BLaER1 treated with 17β-estradiol and CSF1 and Interleukin-3, amounts not matched to agents 10 nM and 100 nM (cell line): ENCODE measurements around the gene TRRAP.

Experiments used
- H3K27ac ChIP-seq, 11 experiments: shearing (Covaris generic); formaldehyde crosslinking; 2 replicates each; pipeline ENCODE4 v1.8.1; 2022
- H3K27me3 ChIP-seq, 11 experiments: shearing (Covaris generic); formaldehyde crosslinking; 2 replicates each; pipeline ENCODE4 v1.8.1; 2022
- H3K36me3 ChIP-seq, 11 experiments: shearing (Covaris generic); formaldehyde crosslinking; 2 replicates each; pipeline ENCODE4 v1.8.1; 2022
- H3K4me1 ChIP-seq, 10 experiments: shearing (Covaris generic); formaldehyde crosslinking; 2 replicates each; pipeline ENCODE4 v1.8.1; 2022
- H3K4me2 ChIP-seq, 11 experiments: shearing (Covaris generic); formaldehyde crosslinking; 2 replicates each; pipeline ENCODE4 v1.8.1; 2022
- H3K4me3 ChIP-seq, 10 experiments: shearing (Covaris generic); formaldehyde crosslinking; 2 replicates each; pipeline ENCODE4 v1.8.1; 2022
- H3K9ac ChIP-seq, 11 experiments: shearing (Covaris generic); formaldehyde crosslinking; 2 replicates each; pipeline ENCODE4 v1.8.1; 2022
- H3K9me3 ChIP-seq, 11 experiments: shearing (Covaris generic); formaldehyde crosslinking; replicated peaks in 1 of 11; 2 replicates each; pipeline ENCODE4 v1.8.1; 2022
- H4K20me1 ChIP-seq, 11 experiments: shearing (Covaris generic); formaldehyde crosslinking; 2 replicates each; pipeline ENCODE4 v1.8.1; 2022
- Cebpa-rat ChIP-seq, 11 experiments: shearing (Covaris generic); IDR thresholded peaks; 2 replicates each; pipeline ENCODE4 v1.8.1; 2022

TRRAP gene

DNA sequence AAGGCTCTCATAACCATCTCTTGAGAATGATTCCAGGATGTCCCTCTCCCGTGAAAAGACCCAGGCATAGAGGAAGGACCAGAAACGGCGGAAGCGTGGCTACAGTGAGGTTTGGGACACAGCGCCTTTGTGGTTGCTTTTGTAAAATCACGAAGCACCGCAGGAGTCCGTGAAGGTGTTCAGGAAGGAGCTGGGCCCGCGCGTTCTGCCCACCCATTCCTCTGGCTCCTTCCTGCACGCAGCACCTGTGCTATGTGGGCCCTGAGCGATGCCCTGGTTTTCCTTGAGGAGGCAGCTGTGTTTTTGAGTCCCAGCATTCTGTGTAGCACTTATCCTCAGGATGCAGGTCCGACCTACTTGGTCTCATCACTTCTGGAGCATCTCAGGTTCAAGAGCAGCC, 112.8 kb downstream of the TRRAP start:
- H3K27me3 ChIP-seq, result no peaks in the 10 kb centered on the region
- no peak overlapping the region for H3K4me3 ChIP-seq
- peaks cover 0 to 41% (median 15%) of the 10 kb centered on the region in 10 experiments; a peak in 13 of 20 replicates for H3K4me1 ChIP-seq
- peaks cover 0 to 4% (median 1%) of the 10 kb centered on the region in 11 experiments; a peak in 15 of 22 replicates for H3K9me3 ChIP-seq
- H3K9ac ChIP-seq, result peak overlapping the region in 1 of 11 experiments; percentile 17; a peak in 1 of 22 replicates
- H3K4me2 ChIP-seq, result no peak overlapping the region
- no peak overlapping the region for H3K27ac ChIP-seq
- peaks cover 100% of the 10 kb centered on the region in 11 experiments for H3K36me3 ChIP-seq
- no peak for TF ChIP-seq Cebpa-rat (IDR thresholded peaks at IDR 0.05)
- H4K20me1 ChIP-seq, result peaks cover 0 to 69% (median 25%) of the 10 kb centered on the region in 11 experiments; a peak in 12 of 22 replicates

DNA sequence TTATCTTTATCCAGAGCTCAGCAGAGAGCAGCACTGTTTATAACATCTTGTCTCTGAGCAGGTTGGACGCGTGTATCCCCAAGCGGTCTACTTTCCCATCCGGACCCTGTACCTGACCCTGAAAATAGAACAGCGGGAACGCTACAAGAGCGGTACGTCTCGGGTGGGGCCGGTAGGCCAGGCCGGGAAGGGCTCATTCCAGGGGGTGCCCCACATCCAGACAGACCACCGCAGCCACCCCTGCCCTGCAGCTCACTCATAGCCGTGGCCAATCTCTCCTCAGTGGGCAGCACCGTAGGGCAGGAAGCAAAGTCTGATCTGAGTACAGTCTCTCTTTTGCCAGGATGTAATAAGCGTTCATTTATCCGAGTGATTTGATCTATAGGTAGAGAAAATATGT, 113.7 kb downstream of the TRRAP start:
- TF ChIP-seq Cebpa-rat (IDR thresholded peaks at IDR 0.05), result no peak
- H3K27me3 ChIP-seq, result no peaks in the 10 kb centered on the region

DNA sequence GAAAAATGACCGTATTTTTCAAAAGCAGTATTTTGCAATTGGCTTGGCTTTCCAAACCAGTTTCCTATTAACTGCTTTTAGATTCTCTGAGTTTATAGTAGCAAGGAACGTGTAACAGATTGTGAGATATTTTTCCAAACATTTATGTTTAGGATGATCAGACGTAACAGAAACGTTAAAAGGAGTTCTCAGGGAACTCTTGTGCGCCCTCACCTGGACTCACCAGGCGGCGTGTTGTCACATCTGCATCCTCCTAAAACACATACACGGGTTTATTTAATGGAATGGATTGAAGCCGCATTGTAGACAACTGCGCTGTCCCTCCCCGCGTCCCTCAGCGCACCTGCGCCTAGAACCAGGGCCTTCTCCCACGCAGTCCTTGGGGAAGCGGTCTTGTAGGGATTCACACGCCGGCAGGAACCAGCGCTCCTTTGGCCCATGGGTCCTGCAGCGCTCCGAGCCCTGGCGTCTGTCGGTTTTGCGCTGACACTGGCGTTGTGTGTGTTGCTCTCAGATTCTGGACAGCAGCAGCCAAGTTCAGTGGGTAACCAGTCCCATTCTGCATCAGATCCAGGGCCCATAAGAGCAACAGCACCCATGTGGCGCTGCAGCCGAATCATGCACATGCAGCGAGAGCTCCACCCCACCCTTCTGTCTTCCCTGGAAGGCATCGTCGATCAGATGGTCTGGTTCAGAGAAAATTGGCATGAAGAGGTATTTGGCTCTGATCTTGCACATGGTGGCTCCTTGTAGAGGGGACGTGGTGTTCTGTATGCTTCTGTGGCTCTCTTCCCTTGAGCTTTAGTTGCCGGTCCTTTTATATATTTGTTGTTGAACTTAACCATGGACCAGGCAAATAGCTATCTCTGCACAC, 114.9 kb downstream of the TRRAP start:
- Histone ChIP-seq H3K27ac (no peak overlapping the region), H3K36me3 (peaks cover 99 to 100% (median 100%) of the 10 kb centered on the region in 11 experiments)

More for the DNA sequence above, 113.7 kb downstream of the TRRAP start:
- Histone ChIP-seq H3K27ac (no peak overlapping the region), H3K4me2 (no peak overlapping the region; a peak in 1 of 22 replicates), H3K36me3 (peaks cover 99 to 100% (median 100%) of the 10 kb centered on the region in 11 experiments), H3K4me1 (peaks cover 0 to 43% (median 17%) of the 10 kb centered on the region in 10 experiments; a peak in 13 of 20 replicates), H3K4me3 (no peak overlapping the region), H3K9ac (no peak overlapping the region; a peak in 1 of 22 replicates), H4K20me1 (peaks cover 0 to 73% (median 25%) of the 10 kb centered on the region in 11 experiments; a peak in 12 of 22 replicates), H3K9me3 (no peaks in the 10 kb centered on the region)

DNA sequence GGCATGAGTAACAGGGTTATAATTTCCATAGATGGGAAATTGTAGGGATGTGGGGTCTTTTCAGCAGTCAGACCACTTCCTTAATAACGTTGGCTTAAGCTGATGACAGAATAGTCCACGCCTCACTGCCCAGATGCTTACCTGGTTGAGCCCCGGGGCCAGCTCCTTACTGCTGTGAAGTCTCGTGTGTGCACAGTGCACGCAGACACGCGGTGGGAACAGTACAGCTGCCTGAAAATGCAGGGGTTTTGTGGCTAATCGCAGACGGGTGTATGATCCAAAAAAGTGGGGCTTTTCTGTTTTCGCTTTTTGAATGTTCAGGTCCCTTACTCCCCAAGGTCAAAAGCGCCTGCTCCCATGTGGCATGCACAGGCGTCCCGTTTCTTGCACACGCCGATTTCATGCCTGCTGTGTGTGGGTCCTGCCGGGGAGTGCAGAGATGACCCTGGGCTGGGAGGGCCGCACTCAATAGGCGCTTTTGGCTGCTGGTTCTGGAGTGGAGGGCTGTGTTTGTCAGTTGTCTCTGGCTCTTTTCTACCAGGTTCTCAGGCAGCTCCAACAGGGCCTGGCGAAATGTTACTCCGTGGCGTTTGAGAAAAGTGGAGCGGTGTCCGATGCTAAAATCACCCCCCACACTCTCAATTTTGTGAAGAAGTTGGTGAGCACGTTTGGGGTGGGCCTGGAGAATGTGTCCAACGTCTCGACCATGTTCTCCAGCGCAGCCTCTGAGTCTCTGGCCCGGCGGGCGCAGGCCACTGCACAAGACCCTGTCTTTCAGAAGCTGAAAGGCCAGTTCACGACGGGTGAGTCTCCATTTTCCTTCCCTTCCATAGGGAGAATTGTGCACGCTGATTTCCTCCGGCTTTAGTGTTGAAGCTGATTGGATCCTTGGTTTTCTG, 116.0 kb downstream of the TRRAP start:
- TF ChIP-seq Cebpa-rat (IDR thresholded peaks at IDR 0.05), result no peak
- no peaks in the 10 kb centered on the region for H3K9me3 ChIP-seq
- H3K4me2 ChIP-seq, result no peak overlapping the region
- H3K4me1 ChIP-seq, result peaks cover 0 to 23% (median 6%) of the 10 kb centered on the region in 10 experiments; a peak in 9 of 20 replicates
- H3K4me3 ChIP-seq, result no peak overlapping the region
- H3K36me3 ChIP-seq, result peaks cover 99 to 100% (median 100%) of the 10 kb centered on the region in 11 experiments
- no peak overlapping the region for H3K9ac ChIP-seq
- H4K20me1 ChIP-seq, result peaks cover 0 to 64% (median 19%) of the 10 kb centered on the region in 11 experiments; a peak in 12 of 22 replicates
- H3K27ac ChIP-seq, result no peak overlapping the region
- H3K27me3 ChIP-seq, result no peaks in the 10 kb centered on the region

More for the DNA sequence above, 114.9 kb downstream of the TRRAP start:
- TF ChIP-seq Cebpa-rat (IDR thresholded peaks at IDR 0.05), result no peak
- no peak overlapping the region for H3K4me2 ChIP-seq
- H3K9ac ChIP-seq, result no peak overlapping the region
- no peaks in the 10 kb centered on the region for H3K9me3 ChIP-seq
- no peaks in the 10 kb centered on the region for H3K27me3 ChIP-seq
- peaks cover 0 to 68% (median 25%) of the 10 kb centered on the region in 11 experiments; a peak in 12 of 22 replicates for H4K20me1 ChIP-seq
- H3K4me3 ChIP-seq, result no peak overlapping the region
- peaks cover 0 to 34% (median 16%) of the 10 kb centered on the region in 10 experiments; a peak in 13 of 20 replicates for H3K4me1 ChIP-seq

DNA sequence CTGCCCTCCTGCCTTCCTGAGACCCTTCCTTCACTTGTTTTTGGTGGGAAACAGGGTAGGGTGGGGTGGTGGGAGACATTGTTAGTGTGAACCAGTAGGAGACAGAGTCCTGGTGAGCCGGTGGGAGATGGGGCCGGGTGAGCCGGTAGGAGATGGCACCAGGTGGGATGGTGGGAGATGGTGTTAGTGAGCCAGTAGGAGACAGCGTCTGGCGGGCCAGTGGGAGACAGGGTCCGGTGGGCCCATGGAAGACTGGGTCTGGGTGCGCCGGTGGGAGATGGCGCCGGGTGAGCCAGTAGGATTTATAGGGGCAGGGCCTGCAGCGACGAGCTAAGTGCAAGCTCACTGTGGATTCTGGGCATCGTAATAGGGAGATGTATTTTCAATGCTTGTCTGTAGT, 116.8 kb downstream of the TRRAP start:
- no peak overlapping the region for H3K4me3 ChIP-seq
- no peak for TF ChIP-seq Cebpa-rat (IDR thresholded peaks at IDR 0.05)
- H4K20me1 ChIP-seq, result peaks cover 0 to 68% (median 22%) of the 10 kb centered on the region in 11 experiments; a peak in 12 of 22 replicates
- H3K27me3 ChIP-seq, result no peaks in the 10 kb centered on the region
- no peaks in the 10 kb centered on the region for H3K9me3 ChIP-seq
- H3K27ac ChIP-seq, result no peak overlapping the region
- H3K36me3 ChIP-seq, result peaks cover 99 to 100% (median 100%) of the 10 kb centered on the region in 11 experiments
- H3K4me1 ChIP-seq, result peaks cover 0 to 20% (median 6%) of the 10 kb centered on the region in 10 experiments; a peak in 8 of 20 replicates
- H3K4me2 ChIP-seq, result no peak overlapping the region
- no peak overlapping the region for H3K9ac ChIP-seq

DNA sequence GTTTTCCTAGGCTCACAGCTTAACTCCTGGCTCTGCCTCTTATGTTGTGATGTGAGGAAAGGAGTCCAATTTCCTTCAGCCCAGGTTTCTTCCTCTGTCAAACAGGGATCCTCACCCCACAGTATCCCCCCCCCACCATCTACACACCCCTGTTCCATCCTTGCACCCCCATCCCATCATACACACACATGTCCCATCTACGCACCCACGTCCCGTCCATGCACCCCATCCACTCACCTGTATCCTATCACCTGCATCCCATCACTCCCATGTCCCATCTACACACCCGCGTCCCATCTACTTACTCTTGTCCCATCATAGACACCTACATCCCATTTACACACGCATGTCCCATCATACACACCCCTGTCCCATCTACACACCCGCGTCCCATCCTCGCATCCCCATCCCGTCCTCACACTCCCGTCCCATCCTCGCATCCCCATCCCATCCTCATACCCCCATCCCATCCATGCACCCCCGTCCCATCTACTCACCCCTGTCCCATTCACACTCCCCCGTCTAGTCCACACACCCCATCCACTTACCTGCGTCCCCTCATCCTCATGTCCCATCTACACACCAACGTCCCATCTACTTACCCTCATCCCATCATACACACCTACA, 117.3 kb downstream of the TRRAP start:
- Histone ChIP-seq H4K20me1 (peaks cover 0 to 73% (median 22%) of the 10 kb centered on the region in 11 experiments; a peak in 12 of 22 replicates), H3K27me3 (no peaks in the 10 kb centered on the region), H3K36me3 (peaks cover 99 to 100% (median 100%) of the 10 kb centered on the region in 11 experiments), H3K27ac (no peak overlapping the region), H3K4me1 (peaks cover 0 to 20% (median 6%) of the 10 kb centered on the region in 10 experiments; a peak in 8 of 20 replicates), H3K4me3 (no peak overlapping the region), H3K9me3 (no peaks in the 10 kb centered on the region), H3K4me2 (no peak overlapping the region), H3K9ac (no peak overlapping the region; a peak in 2 of 22 replicates)
- no peak for TF ChIP-seq Cebpa-rat (IDR thresholded peaks at IDR 0.05)

DNA sequence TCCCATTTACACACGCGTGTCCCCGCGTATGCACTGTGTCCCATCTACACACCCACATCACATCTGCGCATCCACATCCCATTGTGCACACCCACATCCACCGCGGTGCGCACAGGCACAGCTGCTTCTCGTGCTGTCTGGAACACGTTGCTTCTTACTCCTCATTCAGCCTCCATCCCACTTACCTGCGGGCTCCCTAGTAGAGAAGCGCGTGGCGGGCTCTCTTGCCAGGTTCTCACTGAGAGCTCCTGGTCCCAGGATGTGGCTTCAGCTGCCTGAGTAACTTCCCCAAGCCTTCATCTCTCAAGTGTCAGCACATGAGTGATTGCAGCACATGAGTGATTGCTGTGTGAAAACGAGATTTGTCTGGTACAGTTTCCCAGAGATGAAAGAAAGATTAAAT, 117.8 kb downstream of the TRRAP start:
- H3K4me1 ChIP-seq, result peaks cover 0 to 18% (median 6%) of the 10 kb centered on the region in 10 experiments; a peak in 8 of 20 replicates
- no peak for TF ChIP-seq Cebpa-rat (IDR thresholded peaks at IDR 0.05)
- peak overlapping the region in 1 of 11 experiments; percentile 5; a peak in 1 of 22 replicates for H3K4me2 ChIP-seq
- no peak overlapping the region; a peak in 2 of 22 replicates for H3K9ac ChIP-seq
- H3K4me3 ChIP-seq, result no peak overlapping the region
- H3K27ac ChIP-seq, result no peak overlapping the region
- H3K36me3 ChIP-seq, result peaks cover 99 to 100% (median 100%) of the 10 kb centered on the region in 11 experiments
- H4K20me1 ChIP-seq, result peaks cover 0 to 70% (median 22%) of the 10 kb centered on the region in 11 experiments; a peak in 12 of 22 replicates
- no peaks in the 10 kb centered on the region for H3K9me3 ChIP-seq
- no peaks in the 10 kb centered on the region for H3K27me3 ChIP-seq

DNA sequence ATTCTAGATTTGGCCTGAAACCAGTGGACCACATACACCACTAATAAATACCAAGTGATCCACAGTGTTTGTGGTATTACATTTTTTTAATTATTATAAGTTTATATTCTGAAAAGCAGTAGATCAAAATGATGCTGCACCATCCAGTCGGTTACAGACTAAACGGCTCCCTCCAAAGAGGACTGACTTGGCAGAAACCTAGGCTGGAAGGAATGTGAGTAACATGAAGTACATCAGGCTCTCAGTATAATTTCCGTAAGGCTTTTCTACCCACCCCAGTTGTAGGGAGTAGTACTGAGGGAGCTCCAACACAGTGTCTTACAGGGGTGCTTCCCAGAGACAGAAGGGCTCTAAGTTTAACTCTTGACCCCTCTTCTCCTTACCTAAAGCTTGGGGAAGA, 119.5 kb downstream of the TRRAP start:
- Histone ChIP-seq H4K20me1 (peaks cover 0 to 61% (median 22%) of the 10 kb centered on the region in 11 experiments; a peak in 11 of 22 replicates), H3K36me3 (peaks cover 95 to 98% (median 97%) of the 10 kb centered on the region in 11 experiments), H3K9ac (no peak overlapping the region), H3K4me2 (no peak overlapping the region), H3K9me3 (no peaks in the 10 kb centered on the region), H3K27ac (no peak overlapping the region), H3K4me3 (no peak overlapping the region), H3K27me3 (no peaks in the 10 kb centered on the region), H3K4me1 (peaks cover 3 to 17% (median 14%) of the 10 kb centered on the region in 10 experiments)
- no peak for TF ChIP-seq Cebpa-rat (IDR thresholded peaks at IDR 0.05)
